ENCODE data around the gene C9orf78. TPM values are rescaled to one million over a fixed set of nuclear protein-coding genes. Genes with fewer than 3 reads are reported as not detected.

The C9orf78 gene
- total and polyA plus RNA-seq, 9 of the 15 experiments (the other 6 are each of a cell fraction or from before 2014, with no cell fraction given): 94.6 to 266 (median 202) TPM

- TF ChIP-seq ZNF449 (CRISPR knock-in tag; IDR thresholded peaks at IDR 0.05) (peak; percentile 68; the same call in 1 of the 2 replicates), FOXJ3 (CRISPR knock-in tag; IDR thresholded peaks at IDR 0.05) (no peak), STAT6 (CRISPR knock-in tag; IDR thresholded peaks at IDR 0.05) (no peak; the same call in 1 of the 2 replicates), YY1 (IDR thresholded peaks at IDR 0.05; ENCODE audit: borderline replicate concordance in 1 of 3, control insufficient read depth in 1 of 3, extremely low read depth in 1 of 3, insufficient read depth in 3 of 3, insufficient read length in 1 of 3, insufficient replicate concordance in 2 of 3, low read depth in 1 of 3, low read length in 2 of 3) (peak in 1 of 3 experiments; percentile 69), HDAC2 (IDR thresholded peaks at IDR 0.05) (no peak), MXD1 (CRISPR knock-in tag; IDR thresholded peaks at IDR 0.05; ENCODE audit: borderline replicate concordance, poor library complexity, severe bottlenecking) (no peak), FOXA1 (IDR thresholded peaks at IDR 0.05; ENCODE audit: borderline replicate concordance) (no peak), ZNF583 (CRISPR knock-in tag; IDR thresholded peaks at IDR 0.05) (no peak; the same call in 1 of the 2 replicates), FUS (optimal IDR thresholded peaks at IDR 0.05; ENCODE audit: low read depth, low read length) (no peak), ZNF384 (IDR thresholded peaks at IDR 0.05; ENCODE audit: low read depth, low read length) (peak; percentile 56), GMEB1 (CRISPR knock-in tag; IDR thresholded peaks at IDR 0.05) (no peak), ZFP30 (CRISPR knock-in tag; IDR thresholded peaks at IDR 0.05; ENCODE audit: borderline replicate concordance) (no peak), POLR2AphosphoS2 (IDR thresholded peaks at IDR 0.05; ENCODE audit: low read length) (no peak), TSC22D4 (tag; IDR thresholded peaks at IDR 0.05) (no peak), SMAD4 (CRISPR knock-in tag; conservative IDR thresholded peaks at IDR 0.05) (no peak; the same call in 1 of the 2 replicates), HMGXB4 (CRISPR knock-in tag; IDR thresholded peaks at IDR 0.05) (no peak), PKNOX1 (IDR thresholded peaks at IDR 0.05) (no peak), TBL1XR1 (IDR thresholded peaks at IDR 0.05; ENCODE audit: low read length in 2 of 2) (peak; percentile 97 to 99)
These were observed 44.1 kb upstream of the C9orf78 start (continued) for GRCh38 chr9:129879103-129879699.
